Endothelial cell of umbilical vein (primary cell): ENCODE data around the gene LGALS13.

ENCODE experiments used
- EZH2 ChIP-seq: IDR thresholded peaks from 2 replicates; pipeline ENCODE4 v1.6.1; 2012; ENCODE audit warnings: borderline replicate concordance, low read depth, mild to moderate bottlenecking, moderate library complexity, low read length, inconsistent platforms; ENCODE audit not compliant: severe bottlenecking
- TF ChIP-seq, protein P1 (sequence below), 2 donors: IDR thresholded peaks; 1 replicate in 1 of 2; 2 replicates in 1 of 2; pipeline ENCODE4 v1.5.1; 2011; ENCODE audit warnings: low read length in 2 of 2, mild to moderate bottlenecking in 2 of 2, moderate library complexity in 2 of 2, control low read depth in 1 of 2, inconsistent platforms in 1 of 2, low read depth in 1 of 2; ENCODE audit not compliant: insufficient read depth in 1 of 2; ENCODE audit errors: extremely low read depth in 1 of 2

DNA sequence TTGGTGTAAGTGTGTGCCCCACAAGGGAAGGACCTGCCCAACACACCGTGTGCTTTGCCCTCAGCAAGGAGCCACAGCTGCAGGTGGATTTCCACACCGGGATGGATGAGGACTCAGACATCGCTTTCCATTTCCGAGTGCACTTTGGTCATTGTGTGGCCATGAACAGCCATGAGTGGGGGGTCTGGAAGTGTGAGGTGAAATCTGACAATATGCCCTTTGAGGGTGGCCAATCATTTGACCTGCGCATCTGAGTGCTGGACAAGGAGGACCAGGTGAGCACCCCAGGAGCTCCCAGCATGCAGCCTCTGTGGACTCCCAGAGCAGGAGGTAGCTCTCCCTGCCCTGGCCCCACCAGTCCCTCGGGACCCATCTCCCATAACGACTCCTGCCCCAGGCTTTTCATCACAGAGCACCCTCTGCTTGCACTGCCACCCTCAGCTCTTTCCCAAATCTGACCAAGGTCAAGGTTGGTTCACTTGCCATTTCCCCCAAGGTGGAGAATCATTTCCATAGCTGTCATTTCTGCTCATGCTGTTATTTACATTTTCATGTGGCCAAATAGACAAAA, 49.2 kb upstream of the LGALS13 start:
- no peak for TF ChIP-seq EZH2
- TF ChIP-seq, protein P1, sequence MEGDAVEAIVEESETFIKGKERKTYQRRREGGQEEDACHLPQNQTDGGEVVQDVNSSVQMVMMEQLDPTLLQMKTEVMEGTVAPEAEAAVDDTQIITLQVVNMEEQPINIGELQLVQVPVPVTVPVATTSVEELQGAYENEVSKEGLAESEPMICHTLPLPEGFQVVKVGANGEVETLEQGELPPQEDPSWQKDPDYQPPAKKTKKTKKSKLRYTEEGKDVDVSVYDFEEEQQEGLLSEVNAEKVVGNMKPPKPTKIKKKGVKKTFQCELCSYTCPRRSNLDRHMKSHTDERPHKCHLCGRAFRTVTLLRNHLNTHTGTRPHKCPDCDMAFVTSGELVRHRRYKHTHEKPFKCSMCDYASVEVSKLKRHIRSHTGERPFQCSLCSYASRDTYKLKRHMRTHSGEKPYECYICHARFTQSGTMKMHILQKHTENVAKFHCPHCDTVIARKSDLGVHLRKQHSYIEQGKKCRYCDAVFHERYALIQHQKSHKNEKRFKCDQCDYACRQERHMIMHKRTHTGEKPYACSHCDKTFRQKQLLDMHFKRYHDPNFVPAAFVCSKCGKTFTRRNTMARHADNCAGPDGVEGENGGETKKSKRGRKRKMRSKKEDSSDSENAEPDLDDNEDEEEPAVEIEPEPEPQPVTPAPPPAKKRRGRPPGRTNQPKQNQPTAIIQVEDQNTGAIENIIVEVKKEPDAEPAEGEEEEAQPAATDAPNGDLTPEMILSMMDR (IDR thresholded peaks at IDR 0.05; ENCODE audit: extremely low read depth in 1 of 2, insufficient read depth in 1 of 2, low read depth in 1 of 2, low read length in 2 of 2): no peak
